Adrenal gland (tissue), 12 donors: ENCODE results near the gene HOXA3. TPM values are rescaled to one million over a fixed set of nuclear protein-coding genes. Genes with fewer than 3 reads are reported as not detected.

Source experiments
- DNase-seq, 7 donors: peaks; one replicate each; pipeline ENCODE4 v3.0.0-alpha.2; 2019 to 2020
- H3K27ac ChIP-seq, 5 donors: fragments of 200-600 bp; sonication (generic) in 4 of 5; 1 replicate in 3 of 5; 2 replicates in 2 of 5; pipeline versions ENCODE4 v1.5.1 to v1.8.0; 2016 to 2020; ENCODE audit warnings: mild to moderate bottlenecking in 1 of 5
- H3K27me3 ChIP-seq: fragments of 200-600 bp; 2 replicates; pipeline ENCODE4 v1.8.0; 2021
- H3K36me3 ChIP-seq, 2 donors: fragments of 200-600 bp; replicated peaks in 1 of 2; 1 replicate in 1 of 2; 2 replicates in 1 of 2; pipeline versions ENCODE4 v1.5.1 to v1.8.0; 2018 to 2022
- H3K4me1 ChIP-seq, 2 donors: fragments of 200-600 bp; replicated peaks in 1 of 2; 1 replicate in 1 of 2; 2 replicates in 1 of 2; pipeline versions ENCODE4 v1.5.1 to v1.8.0; 2018 to 2021
- H3K4me3 ChIP-seq, 4 donors: fragments of 200-600 bp; sonication (generic) in 3 of 4; one replicate each; pipeline ENCODE4 v1.5.1; 2016 to 2018
- H3K9me3 ChIP-seq, 3 donors: fragments of 200-600 bp; sonication (generic) in 1 of 3; replicated peaks in 1 of 3; 1 replicate in 2 of 3; 2 replicates in 1 of 3; pipeline versions ENCODE4 v1.5.1 to v1.8.0; 2016 to 2021
- POLR2A ChIP-seq, 2 donors: fragments of 450-650 bp; IDR thresholded peaks; one replicate each; pipeline ENCODE4 v1.6.1; 2017; ENCODE audit warnings: antibody characterized with exemption in 2 of 2, mild to moderate bottlenecking in 2 of 2, moderate library complexity in 1 of 2
- WGBS, 4 donors: extraction: QIAGEN DNeasy Blood & Tissue Kit in 2 of 4; methylation state at CpG; one replicate each; pipeline versions ENCODE4 v1.1.5 to v1.1.7; 2013 to 2017; 5-methylcytosine and 5-hydroxymethylcytosine counted together
- intact Hi-C, 2 donors: fragments of 100-400 bp; cut with DNase I; formaldehyde crosslinking; loops; one replicate each; pipeline versions ENCODE4 v1.14.1 to v1.15.0; 2022 to 2023
- polyA plus RNA-seq, 3 donors: library from polyadenylated mRNA; stranded (reverse); fragments of 200-250 nt in 2 of 3; fragments of 350-450 nt in 1 of 3; fragmentation: Illumina TruSeq in 1 of 3; extraction: RNeasy Lipid Tissue Mini Kit (QIAGEN cat#74804) in 1 of 3; gene quantifications; one replicate each; pipeline ENCODE4 v1.2.3, GENCODE V29; 2013 to 2014
- total RNA-seq, 9 donors: library from RNA; depleted of rRNA in 4 of 9; stranded (reverse); fragments of >200 nt in 4 of 9; fragments of 120-200 nt in 1 of 9; fragmentation: NEBNext Ultra II Directional in 1 of 9; extraction: Animal tissue kit (Norgen Biotek cat#: 25700) in 1 of 9; gene quantifications; one replicate each; pipeline versions ENCODE4 v1.1.0 to v1.2.4, GENCODE V29; 2013 to 2023
- TF ChIP-seq, protein P1 (sequence below), 6 experiments: fragments of 450-650 bp in 4 of 6; fragments of 200-600 bp in 2 of 6; sonication (generic) in 1 of 6; IDR thresholded peaks; 1 replicate in 5 of 6; 2 replicates in 1 of 6; pipeline versions ENCODE4 v1.5.1 to v1.8.0; 2016 to 2021; ENCODE audit warnings: antibody characterized with exemption in 6 of 6, mild to moderate bottlenecking in 2 of 6, moderate library complexity in 1 of 6
- donor health status: healthy with polysubstance abuse.
- donor health status: Bipolar disorder and iron deficiency.
- donor health status: DM: yes; HTN: yes; CAD: no.
- donor health status: DM: no; HTN: no; CAD: no.
- donor health status: DM: no; HTN: no; CAD: no.
- donor health status: DM: yes; HTN: yes; CAD: no.

The HOXA3 gene
- total and polyA plus RNA-seq, 12 donors, result 1.0 to 32.7 (median 3.8) TPM

GRCh38 chr7:27130540-27131389, 21.6 kb downstream of the HOXA3 start, which contains the start of gene HOXA4:
TSS of gene HOXA4 (minus strand) at chr7:27130757. CDS start at chr7:27130733, 24 bp downstream.
- TF ChIP-seq, protein P1, sequence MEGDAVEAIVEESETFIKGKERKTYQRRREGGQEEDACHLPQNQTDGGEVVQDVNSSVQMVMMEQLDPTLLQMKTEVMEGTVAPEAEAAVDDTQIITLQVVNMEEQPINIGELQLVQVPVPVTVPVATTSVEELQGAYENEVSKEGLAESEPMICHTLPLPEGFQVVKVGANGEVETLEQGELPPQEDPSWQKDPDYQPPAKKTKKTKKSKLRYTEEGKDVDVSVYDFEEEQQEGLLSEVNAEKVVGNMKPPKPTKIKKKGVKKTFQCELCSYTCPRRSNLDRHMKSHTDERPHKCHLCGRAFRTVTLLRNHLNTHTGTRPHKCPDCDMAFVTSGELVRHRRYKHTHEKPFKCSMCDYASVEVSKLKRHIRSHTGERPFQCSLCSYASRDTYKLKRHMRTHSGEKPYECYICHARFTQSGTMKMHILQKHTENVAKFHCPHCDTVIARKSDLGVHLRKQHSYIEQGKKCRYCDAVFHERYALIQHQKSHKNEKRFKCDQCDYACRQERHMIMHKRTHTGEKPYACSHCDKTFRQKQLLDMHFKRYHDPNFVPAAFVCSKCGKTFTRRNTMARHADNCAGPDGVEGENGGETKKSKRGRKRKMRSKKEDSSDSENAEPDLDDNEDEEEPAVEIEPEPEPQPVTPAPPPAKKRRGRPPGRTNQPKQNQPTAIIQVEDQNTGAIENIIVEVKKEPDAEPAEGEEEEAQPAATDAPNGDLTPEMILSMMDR (IDR thresholded peaks at IDR 0.05), result peak in 1 of 6 experiments; percentile 4
- TF ChIP-seq POLR2A (IDR thresholded peaks at IDR 0.05), result peak; percentile 58 to 69
- H3K4me3 ChIP-seq, result peak within 1 kb of the TSS; percentile 1 to 96 (median 60)
- no peaks in the 10 kb centered on the region for H3K36me3 ChIP-seq
- peak; percentile 95 to 97 (median 96) for DNase-seq
- WGBS, 4 donors, result 3 to 9% (median 7%) methylated on average over 14 to 67 of the region's 67 CpGs
- intact Hi-C loops, result no loop called here
- peak within 1 kb of the TSS; percentile 60 to 98 (median 87) for H3K27ac ChIP-seq
- no peaks in the 10 kb centered on the region for H3K27me3 ChIP-seq
- H3K9me3 ChIP-seq, result no peaks in the 10 kb centered on the region
- H3K4me1 ChIP-seq, result peaks cover 8 to 54% of the 10 kb centered on the region in 2 donors

DNA sequence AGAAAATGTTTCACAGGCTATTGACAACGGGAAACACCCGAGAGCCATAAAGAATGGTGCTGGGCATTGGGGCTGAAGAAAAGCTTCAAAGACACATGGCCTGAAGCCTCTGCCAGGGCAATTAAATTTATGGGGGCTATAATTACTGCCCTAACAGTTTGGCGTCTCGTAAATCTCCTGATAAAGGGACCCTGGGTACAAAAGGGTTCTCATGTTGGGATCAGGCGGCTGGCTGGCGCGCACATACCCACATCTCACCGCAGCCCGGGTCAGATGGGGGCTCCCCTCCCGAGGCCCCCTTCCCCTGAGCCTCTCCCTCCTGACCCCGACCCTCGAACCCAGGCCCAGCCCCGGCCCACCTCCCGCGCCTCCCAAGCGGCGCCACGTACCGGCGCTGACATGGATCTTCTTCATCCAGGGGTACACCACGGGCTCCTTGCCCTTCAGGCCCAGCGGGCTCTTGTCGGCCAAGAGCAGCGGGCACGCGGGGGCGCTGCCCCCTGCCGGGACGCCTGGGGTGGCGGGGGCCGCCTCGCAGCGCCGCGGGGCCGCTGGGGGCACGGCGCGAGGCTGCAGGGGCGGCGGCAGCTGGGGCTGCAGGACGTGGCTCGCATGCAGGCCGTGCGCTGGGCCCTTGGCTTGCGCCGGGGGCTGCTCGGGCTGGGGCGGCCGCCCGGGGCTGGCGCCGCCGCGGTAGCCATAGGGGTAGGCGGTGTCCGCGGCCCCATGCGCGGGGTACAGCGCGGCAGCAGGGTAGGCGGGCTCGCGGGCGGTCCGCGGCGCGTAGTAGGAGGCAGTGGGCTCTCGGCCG, 22.4 kb downstream of the HOXA3 start:
- no peaks in the 10 kb centered on the region for H3K36me3 ChIP-seq
- peak overlapping the region; percentile 60 to 98 (median 87) for H3K27ac ChIP-seq
- no peaks in the 10 kb centered on the region for H3K27me3 ChIP-seq
- intact Hi-C loops, result no loop called here
- no peaks in the 10 kb centered on the region for H3K9me3 ChIP-seq
- DNase-seq, result peak in 4 of 7 donors; percentile 41 to 62 (median 62)
- 13 to 26% (median 20%) methylated on average over 11 to 72 of the region's 72 CpGs for WGBS, 4 donors
- H3K4me3 ChIP-seq, result peak overlapping the region in 3 of 4 donors; percentile 28 to 91 (median 50)
- H3K4me1 ChIP-seq, result peaks cover 8 to 56% of the 10 kb centered on the region in 2 donors
- TF ChIP-seq, protein P1 (IDR thresholded peaks at IDR 0.05), result peak in 3 of 6 experiments; percentile 13 to 51 (median 37)
- peak; percentile 12 to 45 for TF ChIP-seq POLR2A (IDR thresholded peaks at IDR 0.05)

DNA sequence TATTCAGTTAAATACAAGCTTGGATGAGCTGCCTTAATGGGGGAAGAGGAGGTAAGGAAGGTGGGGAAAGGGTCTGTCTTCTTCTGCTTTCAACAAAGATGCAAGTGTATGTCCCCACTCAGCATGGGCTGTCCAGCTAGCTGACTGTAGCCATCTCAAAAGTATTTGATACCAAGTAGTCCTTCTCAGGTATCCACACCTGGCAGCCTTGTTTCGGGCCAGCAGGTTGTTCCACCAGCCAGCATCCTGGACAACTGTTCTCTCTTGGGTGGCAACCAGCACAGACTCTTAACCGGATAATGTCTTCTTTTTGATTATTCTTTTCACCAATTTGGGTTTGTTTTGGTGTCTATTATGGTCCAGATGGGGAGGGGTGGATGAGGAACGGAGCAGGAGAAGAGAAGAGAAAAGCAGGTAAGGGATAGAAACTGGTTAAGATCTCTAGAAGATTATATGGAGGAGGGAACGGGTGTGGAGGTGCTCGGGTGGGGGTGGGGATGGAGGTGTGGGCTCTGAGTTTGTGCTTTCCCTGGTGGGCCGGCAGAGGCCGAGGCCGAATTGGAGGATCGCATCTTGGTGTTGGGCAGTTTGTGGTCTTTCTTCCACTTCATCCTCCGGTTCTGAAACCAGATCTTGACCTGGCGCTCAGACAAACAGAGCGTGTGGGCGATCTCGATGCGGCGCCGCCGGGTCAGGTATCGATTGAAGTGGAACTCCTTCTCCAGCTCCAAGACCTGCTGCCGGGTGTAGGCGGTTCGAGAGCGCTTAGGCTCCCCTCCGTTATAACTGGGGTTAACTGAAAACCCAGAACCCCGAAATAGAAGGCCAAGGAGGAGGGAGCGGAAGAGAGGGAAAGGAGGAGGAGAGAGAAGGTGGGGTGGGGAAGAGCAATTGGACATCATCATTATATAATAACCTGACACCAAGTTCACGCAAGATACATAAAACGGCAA, 23.3 kb downstream of the HOXA3 start:
- peak in 1 of 7 donors; percentile 54 for DNase-seq
- Histone ChIP-seq H3K27me3 (no peaks in the 10 kb centered on the region), H3K4me3 (peak overlapping the region in 2 of 4 donors; percentile 28 to 91), H3K9me3 (no peaks in the 10 kb centered on the region), H3K36me3 (no peaks in the 10 kb centered on the region), H3K4me1 (peaks cover 8 to 54% of the 10 kb centered on the region in 2 donors), H3K27ac (peak overlapping the region in 2 of 5 donors; percentile 93 to 98)
- 68 to 79% (median 74%) methylated on average over 28 of the region's 28 CpGs for WGBS, 4 donors
- TF ChIP-seq POLR2A (IDR thresholded peaks at IDR 0.05), result no peak
- TF ChIP-seq, protein P1 (IDR thresholded peaks at IDR 0.05), result no peak
- intact Hi-C loops, result no loop called here
